Neural cell (in vitro differentiated cells): Measurements from ENCODE around the gene CAMK2B. TPM values are rescaled to one million over a fixed set of nuclear protein-coding genes. Genes with fewer than 3 reads are reported as not detected.

ENCODE experiments used
- H2AFZ ChIP-seq: fragments of 200-600, 300-800 bp; sonication (generic), shearing (Covaris generic); 2 replicates; pipeline ENCODE4 v1.6.0; 2014; ENCODE audit warnings: low read depth, mild to moderate bottlenecking, antibody characterized with exemption, low read length, moderate library complexity
- H3F3A ChIP-seq: fragments of 200-600 bp; shearing (Covaris generic); 2 replicates; pipeline ENCODE4 v1.6.1; 2016; ENCODE audit warnings: mild to moderate bottlenecking, moderate library complexity, mixed read lengths, antibody characterized with exemption, low read length; ENCODE audit not compliant: insufficient read depth, poor library complexity, severe bottlenecking
- H3K27ac ChIP-seq: fragments of 200-600, 300-800 bp; sonication (generic), shearing (Covaris generic); 2 replicates; pipeline ENCODE4 v1.5.1; 2014; ENCODE audit warnings: mild to moderate bottlenecking, low read length, moderate library complexity
- H3K27me3 ChIP-seq: fragments of 300-800, 200-600 bp; sonication (generic), shearing (Covaris generic); 2 replicates; pipeline ENCODE4 v1.6.0; 2014; ENCODE audit warnings: mild to moderate bottlenecking, low read depth, low read length, moderate library complexity; ENCODE audit not compliant: insufficient read depth
- H3K36me3 ChIP-seq: fragments of 300-800, 200-600 bp; sonication (generic), shearing (Covaris generic); 2 replicates; pipeline ENCODE4 v1.5.1; 2014; ENCODE audit warnings: mild to moderate bottlenecking, antibody characterized with exemption, low read length, moderate library complexity; ENCODE audit not compliant: insufficient read depth
- H3K4me2 ChIP-seq: fragments of 300-800, 200-600 bp; sonication (generic), shearing (Covaris generic); 2 replicates; pipeline ENCODE4 v1.6.0; 2014; ENCODE audit warnings: mild to moderate bottlenecking, low read length
- H3K4me3 ChIP-seq: fragments of 300-800, 200-600 bp; sonication (generic), shearing (Covaris generic); 2 replicates; pipeline ENCODE4 v1.5.1; 2014; ENCODE audit warnings: mild to moderate bottlenecking, low read length, moderate library complexity
- H3K79me2 ChIP-seq: fragments of 200-600 bp; shearing (Covaris generic); replicated peaks from 2 replicates; pipeline ENCODE4 v1.6.0; 2014; ENCODE audit warnings: mild to moderate bottlenecking, low read length, moderate library complexity; ENCODE audit not compliant: insufficient read depth
- H3K9ac ChIP-seq: fragments of 300-800, 200-600 bp; sonication (generic), shearing (Covaris generic); 2 replicates; pipeline ENCODE4 v1.6.1; 2016; ENCODE audit warnings: mild to moderate bottlenecking, low read length, mixed read lengths
- H3K9me2 ChIP-seq: fragments of 200-600 bp; shearing (Covaris generic); 2 replicates; pipeline ENCODE4 v1.6.1; 2016; ENCODE audit warnings: mild to moderate bottlenecking, low read length, mixed read lengths; ENCODE audit not compliant: insufficient read depth
- H3K9me3 ChIP-seq: fragments of 200-600, 300-800 bp; sonication (generic), shearing (Covaris generic); 2 replicates; pipeline ENCODE4 v1.6.1; 2016; ENCODE audit warnings: mild to moderate bottlenecking, mixed run types, low read length, moderate library complexity, mixed read lengths
- H4K20me1 ChIP-seq: fragments of 200-600 bp; shearing (Covaris generic); 2 replicates; pipeline ENCODE4 v1.6.1; 2016; ENCODE audit warnings: mild to moderate bottlenecking, mixed run types; ENCODE audit not compliant: insufficient read depth
- CTCF ChIP-seq: fragments of 450-650 bp; IDR thresholded peaks from 2 replicates; pipeline ENCODE4 v1.5.1; 2014; ENCODE audit warnings: antibody characterized with exemption, mild to moderate bottlenecking, moderate library complexity; ENCODE audit not compliant: poor library complexity, severe bottlenecking
- EP300 ChIP-seq: fragments of 450-650 bp; conservative IDR thresholded peaks from 2 replicates; pipeline ENCODE4 v1.6.1; 2014; ENCODE audit warnings: antibody characterized with exemption, mild to moderate bottlenecking, moderate library complexity; ENCODE audit not compliant: poor library complexity, severe bottlenecking
- EZH2 ChIP-seq: fragments of 200-600, 300-800 bp; shearing (Covaris generic), sonication (generic); IDR thresholded peaks from 2 replicates; pipeline ENCODE4 v1.6.1; 2014; ENCODE audit warnings: antibody characterized with exemption, low read length, borderline replicate concordance, mild to moderate bottlenecking; ENCODE audit not compliant: insufficient read depth, poor library complexity, severe bottlenecking
- MXI1 ChIP-seq: fragments of 450-650 bp; conservative IDR thresholded peaks from 2 replicates; pipeline ENCODE4 v1.6.1; 2014; ENCODE audit warnings: antibody characterized with exemption, mild to moderate bottlenecking; ENCODE audit not compliant: poor library complexity, severe bottlenecking
- POLR2AphosphoS5 ChIP-seq: IDR thresholded peaks from 2 replicates; pipeline ENCODE4 v1.6.1; 2012
- RAD21 ChIP-seq: fragments of 450-650 bp; conservative IDR thresholded peaks from 2 replicates; pipeline ENCODE4 v1.6.1; 2014; ENCODE audit warnings: antibody characterized with exemption, mild to moderate bottlenecking, moderate library complexity
- REST ChIP-seq: IDR thresholded peaks from 2 replicates; pipeline ENCODE4 v1.6.1; 2012; ENCODE audit warnings: borderline replicate concordance
- SMC3 ChIP-seq: fragments of 450-650 bp; conservative IDR thresholded peaks from 2 replicates; pipeline ENCODE4 v1.6.1; 2014; ENCODE audit warnings: antibody characterized with exemption, mild to moderate bottlenecking, moderate library complexity; ENCODE audit not compliant: poor library complexity
- TAF1 ChIP-seq: IDR thresholded peaks from 2 replicates; pipeline ENCODE4 v1.6.1; 2012; ENCODE audit warnings: low read depth
- polyA plus RNA-seq: library from polyadenylated mRNA; depleted of rRNA; stranded (reverse); fragments of >200 nt; gene quantifications from 2 replicates; pipeline ENCODE4 v1.2.3, GENCODE V29; 2014

The CAMK2B gene
- polyA plus RNA-seq, 1 donor from 2014 or later: 67.3 TPM

GRCh38 chr7:44251881-44252280 is 73.5 kb downstream of the CAMK2B start:
- no peaks in the 10 kb centered on the region for H3K36me3 ChIP-seq
- H3K79me2 ChIP-seq: no peaks in the 10 kb centered on the region
- no peaks in the 10 kb centered on the region for H3K9me2 ChIP-seq
- H4K20me1 ChIP-seq: no peaks in the 10 kb centered on the region
- no peaks in the 10 kb centered on the region for H3K27me3 ChIP-seq
- H3K4me2 ChIP-seq: no peak overlapping the region
- H3K9ac ChIP-seq: no peak overlapping the region
- TF ChIP-seq EZH2 (no peak), MXI1 (no peak), EP300 (no peak), TAF1 (no peak), CTCF (no peak), REST (no peak), POLR2AphosphoS5 (no peak), RAD21 (no peak), SMC3 (no peak)
- H3K4me3 ChIP-seq: no peak overlapping the region
- H2AFZ ChIP-seq: no peak overlapping the region
- no peaks in the 10 kb centered on the region for H3K9me3 ChIP-seq
- H3K27ac ChIP-seq: no peak overlapping the region
- H3F3A ChIP-seq: no peaks in the 10 kb centered on the region

GRCh38 chr7:44251269-44251668 is 74.1 kb downstream of the CAMK2B start:
- H3K9me2 ChIP-seq: no peaks in the 10 kb centered on the region
- no peaks in the 10 kb centered on the region for H3K27me3 ChIP-seq
- no peak overlapping the region for H3K4me2 ChIP-seq
- H3K27ac ChIP-seq: no peak overlapping the region
- H3F3A ChIP-seq: no peaks in the 10 kb centered on the region
- H3K4me3 ChIP-seq: no peak overlapping the region
- H3K36me3 ChIP-seq: no peaks in the 10 kb centered on the region
- H3K9ac ChIP-seq: no peak overlapping the region
- no peaks in the 10 kb centered on the region for H3K79me2 ChIP-seq
- no peaks in the 10 kb centered on the region for H4K20me1 ChIP-seq
- TF ChIP-seq CTCF: no peak
- no peak for TF ChIP-seq REST
- no peak for TF ChIP-seq EP300
- TF ChIP-seq EZH2: no peak
- no peak for TF ChIP-seq TAF1
- TF ChIP-seq SMC3: no peak
- no peak for TF ChIP-seq RAD21
- TF ChIP-seq MXI1: no peak
- TF ChIP-seq POLR2AphosphoS5: no peak
- H2AFZ ChIP-seq: no peak overlapping the region
- no peaks in the 10 kb centered on the region for H3K9me3 ChIP-seq
